Measurements from ENCODE around the gene APMAP. TPM values are rescaled to one million over a fixed set of nuclear protein-coding genes. Genes with fewer than 3 reads are reported as not detected.

APMAP gene
- total RNA-seq, 1 donor: 70.2 TPM

- Histone ChIP-seq H3K27me3 (ENCODE audit: insufficient read depth, low read length) (no peaks in the 10 kb centered on the region), H4K20me1 (ENCODE audit: insufficient read depth, low read length) (no peaks in the 10 kb centered on the region), H3K4me3 (ENCODE audit: insufficient read depth, low read length) (no peak overlapping the region), H3K4me2 (ENCODE audit: insufficient read depth, low read length) (no peak overlapping the region), H3K9me3 (ENCODE audit: low read depth, low read length) (no peaks in the 10 kb centered on the region), H3K4me1 (ENCODE audit: insufficient read depth, low read length) (no peaks in the 10 kb centered on the region), H3K27ac (ENCODE audit: low read depth, low read length) (no peak overlapping the region), H2AFZ (ENCODE audit: low read length) (no peak overlapping the region), H3K36me3 (ENCODE audit: insufficient read depth, low read length) (no peaks in the 10 kb centered on the region), H3K79me2 (ENCODE audit: insufficient read depth, low read length) (no peaks in the 10 kb centered on the region)
- TF ChIP-seq CTCF (IDR thresholded peaks at IDR 0.05; ENCODE audit: extremely low read depth, low read depth, low read length): no peak
- no peak for DNase-seq (ENCODE audit: insufficient read length, low spot score, missing footprints)
Measured at GRCh38 chr20:24954151-24954550, 38.4 kb downstream of the APMAP start.

GRCh38 chr20:24953621-24954133 lies 38.9 kb downstream of the APMAP start:
- Histone ChIP-seq H3K4me1 (ENCODE audit: insufficient read depth, low read length) (no peaks in the 10 kb centered on the region), H4K20me1 (ENCODE audit: insufficient read depth, low read length) (no peaks in the 10 kb centered on the region), H3K27ac (ENCODE audit: low read depth, low read length) (no peak overlapping the region), H3K4me2 (ENCODE audit: insufficient read depth, low read length) (no peak overlapping the region), H3K79me2 (ENCODE audit: insufficient read depth, low read length) (no peaks in the 10 kb centered on the region), H3K27me3 (ENCODE audit: insufficient read depth, low read length) (no peaks in the 10 kb centered on the region), H3K9me3 (ENCODE audit: low read depth, low read length) (no peaks in the 10 kb centered on the region), H3K4me3 (ENCODE audit: insufficient read depth, low read length) (no peak overlapping the region), H3K36me3 (ENCODE audit: insufficient read depth, low read length) (no peaks in the 10 kb centered on the region), H2AFZ (ENCODE audit: low read length) (no peak overlapping the region)
- DNase-seq (ENCODE audit: insufficient read length, low spot score, missing footprints): no peak
- no peak for TF ChIP-seq CTCF (IDR thresholded peaks at IDR 0.05; ENCODE audit: extremely low read depth, low read depth, low read length)

- no peak for TF ChIP-seq CTCF (IDR thresholded peaks at IDR 0.05; ENCODE audit: extremely low read depth, low read depth, low read length)
- no peak overlapping the region for H3K4me2 ChIP-seq (ENCODE audit: insufficient read depth, low read length)
- H2AFZ ChIP-seq (ENCODE audit: low read length): no peak overlapping the region
- H3K36me3 ChIP-seq (ENCODE audit: insufficient read depth, low read length): no peaks in the 10 kb centered on the region
- H4K20me1 ChIP-seq (ENCODE audit: insufficient read depth, low read length): no peaks in the 10 kb centered on the region
- no peak overlapping the region for H3K4me3 ChIP-seq (ENCODE audit: insufficient read depth, low read length)
- no peak for DNase-seq (ENCODE audit: insufficient read length, low spot score, missing footprints)
- no peaks in the 10 kb centered on the region for H3K4me1 ChIP-seq (ENCODE audit: insufficient read depth, low read length)
- H3K27me3 ChIP-seq (ENCODE audit: insufficient read depth, low read length): no peaks in the 10 kb centered on the region
- no peak overlapping the region for H3K27ac ChIP-seq (ENCODE audit: low read depth, low read length)
- H3K9me3 ChIP-seq (ENCODE audit: low read depth, low read length): no peaks in the 10 kb centered on the region
- H3K79me2 ChIP-seq (ENCODE audit: insufficient read depth, low read length): no peaks in the 10 kb centered on the region
Measured at GRCh38 chr20:24953209-24953575, 39.4 kb downstream of the APMAP start.

DNA sequence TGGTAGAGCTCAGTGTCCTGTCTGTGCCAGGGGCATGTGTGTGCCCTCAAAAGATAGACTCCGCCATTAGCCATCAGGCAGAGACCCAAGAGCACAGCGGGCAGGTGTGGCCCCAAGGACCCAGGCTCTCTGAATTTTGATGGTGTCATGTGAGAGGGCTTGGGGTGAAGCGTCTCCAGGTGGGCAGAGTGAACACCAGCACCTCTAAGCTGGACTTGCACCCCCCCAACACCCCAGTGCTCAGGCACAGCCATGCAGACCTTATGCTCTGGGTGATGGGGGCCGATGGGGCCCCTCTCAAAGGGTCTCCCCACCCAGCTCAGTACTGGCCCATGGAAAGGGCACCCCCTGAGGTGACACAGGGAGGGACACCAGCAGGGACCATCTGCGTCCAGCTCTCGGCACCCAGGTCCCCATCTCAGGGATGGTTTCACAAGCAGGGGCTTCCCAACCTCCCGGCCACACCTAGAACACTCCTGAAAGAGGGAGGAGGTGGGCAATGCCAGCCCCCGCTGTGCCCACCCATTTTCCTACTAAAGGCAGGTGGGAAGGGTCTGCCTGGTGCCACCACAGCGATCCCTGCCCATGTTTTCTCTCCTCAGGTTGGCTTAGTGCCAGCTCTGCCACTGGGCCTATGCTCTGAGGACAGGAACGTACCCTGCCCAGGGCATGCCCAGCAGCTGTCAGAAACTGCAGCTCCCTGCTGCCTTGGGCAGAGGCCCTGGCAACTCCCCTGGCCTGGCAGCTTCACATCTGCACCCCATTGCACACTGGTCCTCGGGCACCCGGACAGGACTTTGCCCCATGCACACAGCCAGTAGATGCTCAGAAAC lies 40.0 kb downstream of the APMAP start:
- no peak for DNase-seq (ENCODE audit: insufficient read length, low spot score, missing footprints)
- Histone ChIP-seq H3K27ac (ENCODE audit: low read depth, low read length) (no peak overlapping the region), H3K4me3 (ENCODE audit: insufficient read depth, low read length) (no peak overlapping the region), H2AFZ (ENCODE audit: low read length) (no peak overlapping the region), H3K79me2 (ENCODE audit: insufficient read depth, low read length) (no peaks in the 10 kb centered on the region), H3K27me3 (ENCODE audit: insufficient read depth, low read length) (no peaks in the 10 kb centered on the region), H3K9me3 (ENCODE audit: low read depth, low read length) (no peaks in the 10 kb centered on the region), H4K20me1 (ENCODE audit: insufficient read depth, low read length) (no peaks in the 10 kb centered on the region), H3K4me2 (ENCODE audit: insufficient read depth, low read length) (no peak overlapping the region), H3K36me3 (ENCODE audit: insufficient read depth, low read length) (no peaks in the 10 kb centered on the region), H3K4me1 (ENCODE audit: insufficient read depth, low read length) (no peaks in the 10 kb centered on the region)
- no peak for TF ChIP-seq CTCF (IDR thresholded peaks at IDR 0.05; ENCODE audit: extremely low read depth, low read depth, low read length)

Data from osteoblast (primary cell).